HG03432 (cell line): ENCODE measurements around the gene ZFP2.
"Not testable (repeated sequence)": the region's sequence is repeated elsewhere in the genome, so short reads cannot be mapped to it uniquely, and the experiment has no call there.

Experiments used
- ATAC-seq: cut with Tn5 transposase; IDR thresholded peaks from one replicate; pipeline ENCODE4 v1.9.1; 2021; ENCODE audit warnings: mild to moderate bottlenecking, moderate library complexity; ENCODE audit not compliant: unreplicated experiment

ZFP2 gene

GRCh38 chr5:178895615-178896571, at the start of gene ZFP2:
ZFP2 (plus strand) TSS chr5:178895913; CDS start chr5:178931314, 35,401 bp downstream.
- peak; percentile 80 for ATAC-seq

GRCh38 chr5:178849316-178849715, 46.4 kb upstream of the ZFP2 start:
- ATAC-seq, result no peak

GRCh38 chr5:178851951-178852350, 43.8 kb upstream of the ZFP2 start:
- no peak for ATAC-seq

GRCh38 chr5:178854284-178854683, 41.4 kb upstream of the ZFP2 start:
- ATAC-seq, result no peak

GRCh38 chr5:178859625-178860521, 35.8 kb upstream of the ZFP2 start, which contains the start of gene ZNF354B:
ZNF354B (plus strand) TSS chr5:178859953; CDS start chr5:178861048, 1,095 bp downstream.
- peak; percentile 98 for ATAC-seq

GRCh38 chr5:178860615-178861014, 35.1 kb upstream of the ZFP2 start:
- not testable (repeated sequence) for ATAC-seq

GRCh38 chr5:178861627-178862026, 34.1 kb upstream of the ZFP2 start:
- no peak for ATAC-seq

- ATAC-seq, result no peak
Observed at GRCh38 chr5:178866946-178867345, 28.8 kb upstream of the ZFP2 start.

- ATAC-seq, result no peak
Observed at GRCh38 chr5:178869577-178869976, 26.1 kb upstream of the ZFP2 start.

- no peak for ATAC-seq
Observed at GRCh38 chr5:178870411-178870810, 25.3 kb upstream of the ZFP2 start.

- ATAC-seq, result no peak
Observed at GRCh38 chr5:178872302-178872701, 23.4 kb upstream of the ZFP2 start.

- ATAC-seq, result not testable (repeated sequence)
Observed at GRCh38 chr5:178883115-178883694, 12.5 kb upstream of the ZFP2 start.

- no peak for ATAC-seq
Observed at GRCh38 chr5:178883815-178884430, 11.8 kb upstream of the ZFP2 start.

GRCh38 chr5:178899289-178899688, 3.6 kb downstream of the ZFP2 start:
- ATAC-seq, result no peak

GRCh38 chr5:178902849-178903248, 7.1 kb downstream of the ZFP2 start:
- no peak for ATAC-seq

- no peak for ATAC-seq
Observed at GRCh38 chr5:178931846-178932760, 36.4 kb downstream of the ZFP2 start.

- no peak for ATAC-seq
Observed at GRCh38 chr5:178940569-178941360, 45.1 kb downstream of the ZFP2 start, which contains the start of gene ZNF454. ZNF454 (plus strand) TSS chr5:178941198; CDS start chr5:178942792, 1,594 bp downstream.

GRCh38 chr5:178941361-178941760, 45.6 kb downstream of the ZFP2 start:
- no peak for ATAC-seq
